Retinal pigment epithelial cell (primary cell): ENCODE measurements around the gene MCM3AP.

ENCODE experiments used
- DNase-seq: peaks from one replicate; pipeline ENCODE4 v3.0.0-alpha.2; 2010; ENCODE audit warnings: low read depth
- H3K4me3 ChIP-seq: 2 replicates; pipeline ENCODE4 v1.5.1; 2011; ENCODE audit warnings: mild to moderate bottlenecking, low read length, control low read depth, moderate library complexity
- TF ChIP-seq, protein P1 (sequence below): conservative IDR thresholded peaks from 2 replicates; pipeline ENCODE4 v1.5.1; 2011; ENCODE audit warnings: low read depth, low read length, control low read depth, inconsistent platforms

The MCM3AP gene

DNA sequence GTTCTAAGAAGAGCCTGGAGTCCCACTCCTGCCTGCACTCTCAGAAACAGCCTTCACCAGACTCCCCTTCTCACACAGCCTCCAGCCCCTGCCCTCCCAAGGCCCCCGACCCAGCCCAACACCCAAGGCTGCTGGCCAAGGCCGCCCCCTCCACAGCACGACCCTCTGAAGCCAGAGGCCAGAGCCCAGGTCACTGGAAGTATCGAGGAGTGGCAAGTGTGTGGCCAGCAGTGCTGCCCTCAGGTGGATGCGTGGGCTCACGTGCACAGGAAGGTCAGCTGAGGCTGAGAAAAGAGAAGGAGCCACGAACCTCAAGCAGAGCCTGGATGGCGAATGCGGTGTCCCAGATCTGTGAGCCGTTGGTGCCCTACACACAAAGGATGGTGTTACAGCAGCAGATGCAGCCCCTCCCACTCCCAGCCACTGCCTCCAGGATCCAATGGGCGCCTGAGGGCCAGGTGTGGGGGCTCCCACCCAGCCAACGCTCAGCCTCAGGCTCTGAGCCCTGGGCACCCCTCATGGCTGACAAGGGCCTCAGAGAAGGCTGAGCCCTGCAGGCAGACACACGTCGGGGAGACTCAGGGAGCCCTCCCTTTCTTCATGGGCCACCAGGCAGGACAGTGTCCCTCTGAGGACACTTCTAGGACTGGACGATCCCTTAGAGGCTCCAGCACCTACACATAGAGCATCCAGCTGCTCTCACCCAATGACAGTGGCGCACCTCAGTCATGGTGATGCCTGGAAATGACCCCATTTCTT lies 74.9 kb downstream of the MCM3AP start:
- H3K4me3 ChIP-seq: no peak overlapping the region
- no peak for DNase-seq
- TF ChIP-seq, protein P1, sequence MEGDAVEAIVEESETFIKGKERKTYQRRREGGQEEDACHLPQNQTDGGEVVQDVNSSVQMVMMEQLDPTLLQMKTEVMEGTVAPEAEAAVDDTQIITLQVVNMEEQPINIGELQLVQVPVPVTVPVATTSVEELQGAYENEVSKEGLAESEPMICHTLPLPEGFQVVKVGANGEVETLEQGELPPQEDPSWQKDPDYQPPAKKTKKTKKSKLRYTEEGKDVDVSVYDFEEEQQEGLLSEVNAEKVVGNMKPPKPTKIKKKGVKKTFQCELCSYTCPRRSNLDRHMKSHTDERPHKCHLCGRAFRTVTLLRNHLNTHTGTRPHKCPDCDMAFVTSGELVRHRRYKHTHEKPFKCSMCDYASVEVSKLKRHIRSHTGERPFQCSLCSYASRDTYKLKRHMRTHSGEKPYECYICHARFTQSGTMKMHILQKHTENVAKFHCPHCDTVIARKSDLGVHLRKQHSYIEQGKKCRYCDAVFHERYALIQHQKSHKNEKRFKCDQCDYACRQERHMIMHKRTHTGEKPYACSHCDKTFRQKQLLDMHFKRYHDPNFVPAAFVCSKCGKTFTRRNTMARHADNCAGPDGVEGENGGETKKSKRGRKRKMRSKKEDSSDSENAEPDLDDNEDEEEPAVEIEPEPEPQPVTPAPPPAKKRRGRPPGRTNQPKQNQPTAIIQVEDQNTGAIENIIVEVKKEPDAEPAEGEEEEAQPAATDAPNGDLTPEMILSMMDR: no peak

DNA sequence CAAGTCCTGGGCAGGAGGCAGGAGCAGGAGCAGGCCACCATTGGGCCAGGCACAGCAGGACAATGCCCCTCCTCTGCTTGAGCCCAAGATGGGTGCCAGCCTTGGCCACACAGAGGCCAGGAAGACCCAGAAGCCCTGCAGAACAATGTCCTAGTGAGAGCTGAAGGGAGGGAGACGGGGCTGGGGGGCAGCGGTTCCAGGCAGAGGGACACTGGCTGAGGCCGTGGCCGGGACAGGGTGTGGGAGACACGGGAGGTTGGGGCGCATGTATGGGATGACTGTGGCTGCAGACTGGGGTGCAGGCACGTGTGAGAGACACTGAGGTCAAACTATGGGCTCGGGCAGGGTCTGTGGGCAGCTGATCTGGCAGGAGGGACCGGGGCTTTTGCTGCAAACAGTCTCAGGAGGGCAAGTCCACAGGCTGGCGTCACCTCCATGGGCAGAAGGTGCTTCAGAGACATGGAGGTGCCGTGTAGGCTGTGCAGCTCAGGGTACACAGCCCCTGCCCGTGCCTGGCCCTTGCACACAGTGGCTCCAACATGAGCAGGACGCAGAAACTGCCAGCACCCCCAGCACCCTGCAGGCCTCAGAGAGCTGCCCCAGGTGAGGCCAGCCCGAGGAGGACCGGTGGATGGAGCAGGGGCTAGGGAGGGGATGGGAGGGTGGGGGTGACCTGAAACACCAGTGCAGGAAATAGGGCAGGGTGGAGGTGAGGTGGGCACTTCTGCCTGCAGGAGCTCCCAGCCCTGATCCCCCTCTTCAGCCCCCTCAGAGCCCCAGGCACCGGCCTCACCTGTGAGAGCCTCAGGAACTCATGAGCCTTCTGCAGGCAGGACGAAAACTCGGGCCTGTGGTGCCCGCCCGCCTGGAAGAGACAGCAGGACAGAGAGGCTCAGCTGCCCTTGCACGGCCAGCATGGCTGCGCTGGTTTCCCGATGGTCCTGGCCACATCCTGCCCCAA lies 76.4 kb downstream of the MCM3AP start:
- no peak overlapping the region for H3K4me3 ChIP-seq
- DNase-seq: no peak

DNA sequence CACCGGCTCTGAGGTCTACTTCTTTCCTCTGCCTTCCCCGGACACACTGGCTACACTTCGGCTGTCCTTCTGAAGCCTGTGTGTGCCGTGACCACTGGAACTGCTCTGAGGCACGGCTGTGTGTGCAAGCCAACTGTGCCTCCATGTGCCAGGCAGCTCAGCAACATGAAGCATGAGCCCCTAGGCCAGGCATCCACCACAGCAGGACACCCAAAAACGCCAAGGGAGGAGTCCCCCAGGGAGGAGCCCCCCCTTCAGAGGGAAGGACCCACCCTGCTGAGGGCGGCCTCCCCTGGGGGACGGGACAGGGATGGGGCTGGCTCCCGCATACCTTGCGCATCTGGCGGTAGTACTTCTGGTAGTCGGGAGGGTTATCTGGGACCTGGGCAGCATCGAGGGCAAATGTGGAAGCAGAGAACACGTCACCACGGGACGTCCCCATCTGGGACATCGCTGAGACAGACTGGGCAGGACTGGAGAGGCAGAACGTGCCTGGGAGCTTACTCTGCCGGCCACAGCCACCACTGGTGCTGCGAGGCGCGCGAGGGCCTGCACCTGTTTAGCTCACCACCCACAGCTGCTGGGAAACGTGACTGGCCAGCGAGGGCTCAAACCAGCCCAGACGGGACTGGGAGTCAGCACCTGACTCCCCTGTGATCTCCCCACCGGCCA lies 77.4 kb downstream of the MCM3AP start:
- H3K4me3 ChIP-seq: no peak overlapping the region
- DNase-seq: no peak
- TF ChIP-seq, protein P1: no peak

More for the DNA sequence above, 76.4 kb downstream of the MCM3AP start:
- TF ChIP-seq, protein P1: no peak

DNA sequence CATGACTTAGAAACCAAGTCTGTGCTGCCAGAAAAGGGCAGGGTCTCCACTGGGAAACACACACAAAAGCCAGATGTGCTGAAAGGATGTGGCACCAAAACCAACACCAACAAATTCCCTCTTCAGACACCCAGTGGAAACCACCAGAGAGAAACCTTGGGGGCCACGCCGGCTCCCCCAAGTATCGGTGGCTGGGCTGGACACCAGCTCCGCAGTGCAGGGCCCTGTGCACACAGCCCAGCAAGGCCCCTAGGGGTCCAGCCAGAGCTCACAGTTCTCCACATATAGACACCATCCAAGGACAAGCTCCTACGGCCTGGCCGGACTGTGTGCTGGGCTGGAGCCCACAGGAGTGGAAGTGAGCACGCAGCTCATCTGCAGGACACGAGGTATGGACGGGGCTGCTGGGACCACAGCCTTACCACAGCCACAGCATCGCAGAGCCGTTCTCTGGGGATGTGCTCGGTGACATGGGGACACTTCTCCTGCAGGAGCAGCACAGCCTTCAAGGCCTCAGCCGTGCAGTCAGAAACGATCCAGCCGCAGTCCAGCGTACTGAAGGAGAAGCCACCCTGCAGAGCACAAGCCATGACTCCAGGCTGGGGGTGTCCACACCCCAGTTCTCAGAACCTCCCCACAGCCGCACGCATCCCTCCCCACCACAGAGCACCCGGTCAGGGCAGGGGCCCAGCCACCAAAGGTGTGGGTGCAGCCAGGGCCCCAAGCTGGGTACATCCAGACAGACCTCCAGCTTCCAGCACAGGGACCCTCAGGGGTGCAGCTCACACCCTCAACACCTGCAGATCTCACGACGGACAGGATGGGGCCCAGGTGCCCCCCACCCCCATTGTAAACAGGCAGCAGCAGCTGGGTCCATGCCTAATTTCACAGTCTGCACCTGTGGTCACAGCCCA lies 78.1 kb downstream of the MCM3AP start:
- TF ChIP-seq, protein P1: no peak
- H3K4me3 ChIP-seq: no peak overlapping the region
- no peak for DNase-seq

DNA sequence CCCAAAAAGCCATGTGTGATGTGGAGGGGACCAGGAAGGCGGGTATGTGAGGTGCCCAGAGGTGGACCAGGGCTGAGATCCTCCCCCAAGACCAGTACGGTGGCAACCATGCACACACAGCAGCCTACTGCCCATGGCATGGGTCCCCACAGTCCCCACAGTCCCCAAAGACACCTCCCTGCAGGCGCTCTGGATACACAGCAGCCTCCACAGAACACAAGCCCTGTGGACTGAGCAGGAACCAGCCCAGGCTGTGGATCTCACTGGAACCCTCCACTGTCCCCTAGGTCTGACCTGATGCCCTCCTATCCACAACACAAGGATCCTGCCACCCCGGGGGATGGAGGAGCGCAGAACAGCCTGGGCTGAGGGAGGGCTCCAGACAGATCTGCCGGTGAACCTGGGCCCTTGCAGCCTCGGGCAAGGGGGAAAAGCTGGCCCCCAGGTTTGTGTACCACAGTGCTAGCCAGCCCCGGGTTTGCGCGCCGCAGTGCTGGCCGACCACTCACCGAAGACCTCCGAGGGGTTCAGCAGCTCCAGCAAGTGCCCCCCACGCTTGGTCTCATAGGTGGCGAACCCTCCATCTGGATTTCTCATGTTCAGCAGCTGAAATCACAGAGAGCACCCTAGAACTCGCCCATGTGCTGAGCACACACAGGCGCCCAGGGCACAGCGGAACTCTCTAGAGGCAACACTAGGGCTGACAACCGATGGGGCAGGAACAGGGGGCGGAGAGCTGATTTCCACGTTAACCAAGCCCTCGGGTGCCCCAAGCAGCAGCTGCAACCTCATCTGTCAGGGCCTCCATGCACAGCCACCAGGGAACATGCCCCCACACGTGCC lies 79.0 kb downstream of the MCM3AP start:
- DNase-seq: no peak
- TF ChIP-seq, protein P1: no peak
- no peak overlapping the region for H3K4me3 ChIP-seq
